Gastrocnemius medialis (tissue), 4 donors: ENCODE measurements around the gene MTHFD2L. TPM values are rescaled to one million over a fixed set of nuclear protein-coding genes. Genes with fewer than 3 reads are reported as not detected.

Source experiments
- ATAC-seq, 2 donors: fragments of 150-250 bp; one replicate each; pipeline ENCODE4 v1.9.1; 2016
- DNase-seq, 2 donors: peaks; one replicate each; pipeline ENCODE4 v3.0.0-alpha.2; 2019
- H3K27ac ChIP-seq, 4 donors: fragments of 200-600 bp; sonication (generic); 1 replicate in 1 of 4; 2 replicates in 3 of 4; pipeline ENCODE4 v1.5.1; 2016 to 2018; ENCODE audit warnings: mild to moderate bottlenecking in 2 of 4, moderate library complexity in 1 of 4
- H3K27me3 ChIP-seq, 3 donors: fragments of 200-600 bp; sonication (generic) in 2 of 3; 1 replicate in 1 of 3; 2 replicates in 2 of 3; pipeline versions ENCODE4 v1.5.1 to v1.6.0; 2016 to 2019; ENCODE audit warnings: mild to moderate bottlenecking in 1 of 3, moderate library complexity in 1 of 3
- H3K36me3 ChIP-seq, 2 donors: fragments of 200-600 bp; sonication (generic) in 1 of 2; one replicate each; pipeline ENCODE4 v1.5.1; 2017 to 2018
- H3K4me1 ChIP-seq, 2 donors: fragments of 200-600 bp; sonication (generic) in 1 of 2; one replicate each; pipeline ENCODE4 v1.5.1; 2016 to 2017; ENCODE audit warnings: mild to moderate bottlenecking in 2 of 2
- H3K4me3 ChIP-seq, 4 donors: fragments of 200-600 bp; sonication (generic) in 3 of 4; 1 replicate in 1 of 4; 2 replicates in 3 of 4; pipeline ENCODE4 v1.5.1; 2016 to 2019; ENCODE audit warnings: mild to moderate bottlenecking in 2 of 4
- H3K9me3 ChIP-seq, 3 donors: fragments of 200-600 bp; sonication (generic) in 2 of 3; 1 replicate in 1 of 3; 2 replicates in 2 of 3; pipeline ENCODE4 v1.5.1; 2016 to 2019
- POLR2A ChIP-seq, 2 donors: fragments of 450-650 bp; IDR thresholded peaks; one replicate each; pipeline ENCODE4 v1.6.1; 2017; ENCODE audit warnings: antibody characterized with exemption in 2 of 2, mild to moderate bottlenecking in 2 of 2, moderate library complexity in 2 of 2
- in situ Hi-C, 4 donors: fragments of 200-750 bp; cut with MboI; loops; one replicate each; pipeline versions ENCODE4 v1.15.0 to v1.8.0; 2017; ENCODE audit warnings: low sequenced_read_pairs in 4 of 4
- intact Hi-C: fragments of 100-400 bp; cut with DNase I; formaldehyde crosslinking; loops from one replicate; pipeline ENCODE4 v1.15.1; 2023; ENCODE audit warnings: low total_unique reads
- total RNA-seq, 4 donors: library from RNA; depleted of rRNA; stranded (reverse); fragments of >200 nt; gene quantifications; one replicate each; pipeline versions ENCODE4 v1.1.0 to v1.2.3, GENCODE V29; 2016
- TF ChIP-seq, protein P1 (sequence below), 5 experiments: fragments of 450-650 bp in 3 of 5; fragments of 200-600 bp in 2 of 5; sonication (generic) in 2 of 5; IDR thresholded peaks in 4 of 5; conservative IDR thresholded peaks in 1 of 5; 1 replicate in 4 of 5; 2 replicates in 1 of 5; pipeline ENCODE4 v1.5.1; 2016 to 2019; ENCODE audit warnings: antibody characterized with exemption in 5 of 5, mild to moderate bottlenecking in 3 of 5, moderate library complexity in 3 of 5

Gene MTHFD2L
- total RNA-seq, 4 donors from 2014 or later, result 7.0 to 11.0 (median 7.8) TPM

DNA sequence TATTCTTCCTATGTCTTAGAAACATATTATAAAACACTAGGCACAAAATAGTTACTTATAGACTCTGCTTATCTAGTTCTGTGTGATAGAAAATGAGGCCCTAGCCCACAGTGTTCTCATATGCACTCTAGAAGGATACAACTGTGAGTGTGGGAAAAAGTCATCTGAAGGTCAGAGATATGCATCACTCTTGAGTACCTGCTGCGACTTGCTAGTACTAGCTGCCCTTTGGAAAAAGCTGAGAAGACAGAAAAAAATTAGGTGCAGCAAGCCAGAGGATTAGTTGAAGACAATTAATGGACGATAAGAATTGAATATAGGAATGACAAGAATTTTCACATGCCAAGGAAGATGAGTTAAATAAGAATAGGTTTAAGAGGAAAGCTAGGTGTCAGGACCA is 61.3 kb downstream of the MTHFD2L start:
- intact Hi-C loops, result no loop called here
- no peak overlapping the region for H3K27ac ChIP-seq
- no peak overlapping the region for H3K4me3 ChIP-seq
- no peak for DNase-seq
- no peaks in the 10 kb centered on the region for H3K4me1 ChIP-seq
- H3K27me3 ChIP-seq, result no peaks in the 10 kb centered on the region
- no peaks in the 10 kb centered on the region for H3K9me3 ChIP-seq
- no peak for TF ChIP-seq POLR2A (IDR thresholded peaks at IDR 0.05)
- TF ChIP-seq, protein P1, sequence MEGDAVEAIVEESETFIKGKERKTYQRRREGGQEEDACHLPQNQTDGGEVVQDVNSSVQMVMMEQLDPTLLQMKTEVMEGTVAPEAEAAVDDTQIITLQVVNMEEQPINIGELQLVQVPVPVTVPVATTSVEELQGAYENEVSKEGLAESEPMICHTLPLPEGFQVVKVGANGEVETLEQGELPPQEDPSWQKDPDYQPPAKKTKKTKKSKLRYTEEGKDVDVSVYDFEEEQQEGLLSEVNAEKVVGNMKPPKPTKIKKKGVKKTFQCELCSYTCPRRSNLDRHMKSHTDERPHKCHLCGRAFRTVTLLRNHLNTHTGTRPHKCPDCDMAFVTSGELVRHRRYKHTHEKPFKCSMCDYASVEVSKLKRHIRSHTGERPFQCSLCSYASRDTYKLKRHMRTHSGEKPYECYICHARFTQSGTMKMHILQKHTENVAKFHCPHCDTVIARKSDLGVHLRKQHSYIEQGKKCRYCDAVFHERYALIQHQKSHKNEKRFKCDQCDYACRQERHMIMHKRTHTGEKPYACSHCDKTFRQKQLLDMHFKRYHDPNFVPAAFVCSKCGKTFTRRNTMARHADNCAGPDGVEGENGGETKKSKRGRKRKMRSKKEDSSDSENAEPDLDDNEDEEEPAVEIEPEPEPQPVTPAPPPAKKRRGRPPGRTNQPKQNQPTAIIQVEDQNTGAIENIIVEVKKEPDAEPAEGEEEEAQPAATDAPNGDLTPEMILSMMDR (IDR thresholded peaks at IDR 0.05 in 4 of 5, conservative IDR thresholded peaks at IDR 0.05 in 1 of 5), result no peak
- in situ Hi-C loops, result no loop called here
- ATAC-seq, result no peak
- no peaks in the 10 kb centered on the region for H3K36me3 ChIP-seq

DNA sequence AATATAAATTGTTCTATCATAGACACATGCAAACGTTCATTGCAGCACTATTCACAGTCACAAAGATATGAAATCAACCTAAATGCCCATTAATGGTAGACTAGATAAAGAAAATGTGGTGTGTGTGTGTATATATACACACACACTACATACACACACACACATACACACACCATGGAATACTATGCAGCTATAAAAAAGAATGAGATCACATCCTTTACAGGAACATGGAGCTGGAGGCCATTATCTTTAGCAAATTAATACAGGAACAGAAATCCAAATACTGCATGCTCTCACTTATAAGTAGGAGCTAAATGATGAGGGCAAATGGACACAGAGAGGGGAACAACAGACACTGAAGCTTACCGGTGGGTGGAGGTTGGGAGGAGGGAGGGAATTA is 65.2 kb downstream of the MTHFD2L start:
- Histone ChIP-seq H3K4me1 (no peaks in the 10 kb centered on the region), H3K4me3 (no peak overlapping the region), H3K36me3 (no peaks in the 10 kb centered on the region), H3K27me3 (no peaks in the 10 kb centered on the region), H3K9me3 (no peaks in the 10 kb centered on the region), H3K27ac (no peak overlapping the region)
- DNase-seq, result no peak
- TF ChIP-seq POLR2A (IDR thresholded peaks at IDR 0.05), result no peak
- in situ Hi-C loops, result no loop called here
- ATAC-seq, result no peak
- intact Hi-C loops, result no loop called here

DNA sequence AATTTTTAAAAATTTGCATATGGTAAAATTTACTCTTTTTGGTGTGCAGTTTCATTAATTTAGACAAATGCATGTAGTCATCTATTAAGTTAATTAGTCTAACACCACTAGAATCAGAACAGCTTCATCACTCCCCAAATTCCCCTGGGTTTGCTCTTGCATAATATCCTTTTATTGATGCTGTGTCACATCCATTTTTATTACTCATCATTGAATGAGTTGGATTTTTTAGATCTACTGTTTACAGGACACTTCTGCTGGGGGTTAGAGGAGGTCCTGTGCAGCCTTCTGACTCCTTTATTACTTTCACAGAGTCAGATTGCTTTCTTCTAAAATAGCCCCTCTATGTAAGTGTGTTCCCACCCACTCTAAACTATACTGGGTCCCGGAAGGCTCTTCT is 65.9 kb downstream of the MTHFD2L start:
- no peak overlapping the region for H3K4me3 ChIP-seq
- TF ChIP-seq POLR2A (IDR thresholded peaks at IDR 0.05), result no peak
- TF ChIP-seq, protein P1 (IDR thresholded peaks at IDR 0.05 in 4 of 5, conservative IDR thresholded peaks at IDR 0.05 in 1 of 5), result no peak
- no peak for ATAC-seq
- intact Hi-C loops (no loop called here), in situ Hi-C loops (no loop called here)
- no peaks in the 10 kb centered on the region for H3K36me3 ChIP-seq
- H3K27me3 ChIP-seq, result no peaks in the 10 kb centered on the region
- H3K4me1 ChIP-seq, result no peaks in the 10 kb centered on the region
- no peak for DNase-seq
- no peaks in the 10 kb centered on the region for H3K9me3 ChIP-seq
- no peak overlapping the region for H3K27ac ChIP-seq

DNA sequence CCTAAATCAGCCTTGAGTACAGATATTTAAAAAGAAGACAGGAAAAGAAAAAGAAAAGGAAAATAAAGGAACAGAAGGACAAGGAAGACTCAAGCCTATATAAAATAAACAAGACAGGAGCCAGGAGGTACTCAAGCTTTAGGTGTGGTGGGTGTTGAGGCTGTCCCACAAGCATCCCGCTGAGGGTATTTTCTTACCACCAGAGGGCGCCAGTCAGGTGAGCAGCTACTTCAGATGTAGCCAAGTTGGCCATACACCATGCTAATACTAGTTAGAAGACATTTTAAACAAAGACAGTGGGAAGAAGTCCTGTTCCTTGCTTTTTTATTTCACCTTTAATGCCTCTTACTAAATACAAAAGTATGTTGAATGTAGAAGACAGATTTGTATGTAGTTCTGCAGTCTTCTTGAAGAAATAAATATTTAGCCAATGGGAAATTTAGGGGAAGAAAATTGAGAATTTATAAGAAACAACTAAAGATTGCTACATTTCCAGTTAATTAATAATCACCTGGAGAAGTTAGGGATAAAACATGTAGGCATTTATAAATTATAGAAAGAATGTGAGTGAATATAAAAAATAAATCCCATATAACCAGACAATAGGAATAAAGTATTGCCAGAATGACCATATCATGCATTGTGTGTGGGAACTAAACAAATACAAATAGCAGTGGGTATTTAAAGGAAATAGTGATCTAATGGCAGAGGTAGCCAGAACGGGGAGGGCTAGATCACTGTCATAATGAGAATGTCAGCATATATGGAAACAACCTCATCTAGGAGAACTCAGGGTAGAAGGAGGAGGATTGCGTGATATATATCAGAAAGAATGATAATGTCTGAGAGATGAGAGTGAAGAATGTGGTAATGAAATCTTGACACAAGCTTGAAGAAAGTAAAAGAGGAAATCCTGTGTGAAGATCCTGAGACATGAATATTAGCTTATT is 71.0 kb downstream of the MTHFD2L start:
- Histone ChIP-seq H3K36me3 (no peaks in the 10 kb centered on the region), H3K4me1 (peaks cover 0 to 3% of the 10 kb centered on the region in 2 donors), H3K4me3 (no peak overlapping the region), H3K27ac (no peak overlapping the region), H3K9me3 (no peaks in the 10 kb centered on the region), H3K27me3 (no peaks in the 10 kb centered on the region)
- TF ChIP-seq, protein P1 (IDR thresholded peaks at IDR 0.05 in 4 of 5, conservative IDR thresholded peaks at IDR 0.05 in 1 of 5), result peak; percentile 32 to 69 (median 57)
- TF ChIP-seq POLR2A (IDR thresholded peaks at IDR 0.05), result no peak
- peak in 1 of 2 donors; percentile 37 for DNase-seq
- intact Hi-C loops, result no loop called here
- ATAC-seq, result no peak
- in situ Hi-C loops, result no loop called here

DNA sequence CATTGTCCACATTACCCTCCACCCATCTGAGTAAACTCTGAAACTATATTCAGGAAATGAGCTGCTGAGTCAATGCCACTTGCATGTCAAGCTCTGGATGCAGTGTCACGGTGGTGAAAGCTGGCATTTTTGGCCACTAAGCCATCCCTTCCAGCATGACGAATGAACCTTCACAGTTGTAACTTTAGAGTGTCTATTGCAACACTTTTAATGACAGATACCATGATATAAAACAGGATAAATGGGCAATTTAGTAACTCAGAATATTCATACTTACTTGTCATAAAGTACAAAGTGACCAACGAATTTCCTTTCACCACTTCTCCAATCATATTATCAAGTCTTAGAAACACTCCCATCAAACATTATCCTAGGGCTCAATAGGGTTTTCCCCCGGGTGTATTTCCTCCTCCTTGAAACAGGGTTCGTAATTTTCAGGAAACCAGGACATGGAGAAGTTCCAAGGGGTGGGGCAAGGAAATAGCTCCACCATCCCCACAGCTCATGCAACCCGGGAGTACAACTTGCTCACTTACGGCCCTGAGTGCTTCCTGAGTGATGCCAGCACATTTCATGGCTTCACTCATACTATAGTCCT is 73.1 kb downstream of the MTHFD2L start:
- Histone ChIP-seq H3K4me1 (peaks cover 0 to 3% of the 10 kb centered on the region in 2 donors), H3K36me3 (no peaks in the 10 kb centered on the region), H3K27me3 (no peaks in the 10 kb centered on the region), H3K9me3 (no peaks in the 10 kb centered on the region), H3K27ac (no peak overlapping the region), H3K4me3 (no peak overlapping the region)
- intact Hi-C loops (no loop called here), in situ Hi-C loops (no loop called here)
- DNase-seq (no peak), ATAC-seq (peak; percentile 36 to 68)
- TF ChIP-seq, protein P1 (IDR thresholded peaks at IDR 0.05 in 4 of 5, conservative IDR thresholded peaks at IDR 0.05 in 1 of 5), result no peak
- TF ChIP-seq POLR2A (IDR thresholded peaks at IDR 0.05), result no peak
